Neutrophil (primary cell): Measurements from ENCODE around the gene RIPOR2.
A peak's percentile ranks its signal among the peaks of the same experiment; 100 is the strongest.

Source experiments
- H3K27ac ChIP-seq: fragments of 200-600 bp; sonication (generic); 2 replicates; pipeline ENCODE4 v1.5.1; 2016; ENCODE audit warnings: mild to moderate bottlenecking, moderate library complexity
- H3K27me3 ChIP-seq: fragments of 200-600 bp; sonication (generic); 2 replicates; pipeline ENCODE4 v1.6.0; 2016; ENCODE audit warnings: mild to moderate bottlenecking
- H3K36me3 ChIP-seq: fragments of 200-600 bp; sonication (generic); 2 replicates; pipeline ENCODE4 v1.5.1; 2017
- H3K4me1 ChIP-seq, 2 experiments: fragments of 200-600 bp in 1 of 2; sonication (generic) in 1 of 2; 1 replicate in 1 of 2; 2 replicates in 1 of 2; pipeline versions ENCODE4 v1.5.1 to v1.6.1; 2013 to 2016; ENCODE audit warnings: low read depth in 1 of 2, low read length in 1 of 2, mild to moderate bottlenecking in 1 of 2, moderate library complexity in 1 of 2; ENCODE audit not compliant: control insufficient read depth in 1 of 2, insufficient read depth in 1 of 2
- H3K4me3 ChIP-seq, 2 experiments: fragments of 200-600 bp in 1 of 2; sonication (generic) in 1 of 2; 1 replicate in 1 of 2; 2 replicates in 1 of 2; pipeline ENCODE4 v1.5.1; 2013 to 2016; ENCODE audit warnings: low read depth in 1 of 2, low read length in 1 of 2, mild to moderate bottlenecking in 1 of 2, moderate library complexity in 1 of 2
- H3K9me3 ChIP-seq: fragments of 200-600 bp; sonication (generic); 2 replicates; pipeline ENCODE4 v1.5.1; 2016
- CTCF ChIP-seq: fragments of 200-600 bp; sonication (generic); IDR thresholded peaks from 2 replicates; pipeline ENCODE4 v1.5.1; 2016; ENCODE audit warnings: antibody characterized with exemption

The RIPOR2 gene

DNA sequence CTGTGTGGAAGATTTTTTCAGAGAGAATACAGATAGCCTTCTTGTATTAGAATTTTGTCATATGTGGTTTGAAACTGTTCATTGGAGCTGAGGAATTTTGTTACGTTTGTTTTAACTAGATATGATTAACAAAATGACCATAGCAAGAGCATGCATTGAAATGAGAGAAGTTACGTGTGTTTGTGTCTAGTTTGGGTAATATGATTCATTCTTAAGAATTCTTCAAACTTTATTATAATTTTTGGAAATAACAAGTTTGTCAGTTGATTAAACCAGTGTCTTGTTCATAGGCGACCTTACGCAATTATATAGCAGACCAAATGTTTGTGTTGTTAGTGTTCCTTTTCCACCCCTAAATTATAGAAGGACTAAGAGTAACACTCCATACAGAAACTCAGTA, 155.6 kb downstream of the RIPOR2 start:
- no peaks in the 10 kb centered on the region for H3K9me3 ChIP-seq
- H3K36me3 ChIP-seq, result peaks cover 12% of the 10 kb centered on the region
- no peaks in the 10 kb centered on the region for H3K27me3 ChIP-seq
- H3K27ac ChIP-seq, result no peak overlapping the region
- no peak overlapping the region for H3K4me3 ChIP-seq
- H3K4me1 ChIP-seq, result peaks cover 14 to 15% of the 10 kb centered on the region in 2 experiments
- TF ChIP-seq CTCF, result no peak

DNA sequence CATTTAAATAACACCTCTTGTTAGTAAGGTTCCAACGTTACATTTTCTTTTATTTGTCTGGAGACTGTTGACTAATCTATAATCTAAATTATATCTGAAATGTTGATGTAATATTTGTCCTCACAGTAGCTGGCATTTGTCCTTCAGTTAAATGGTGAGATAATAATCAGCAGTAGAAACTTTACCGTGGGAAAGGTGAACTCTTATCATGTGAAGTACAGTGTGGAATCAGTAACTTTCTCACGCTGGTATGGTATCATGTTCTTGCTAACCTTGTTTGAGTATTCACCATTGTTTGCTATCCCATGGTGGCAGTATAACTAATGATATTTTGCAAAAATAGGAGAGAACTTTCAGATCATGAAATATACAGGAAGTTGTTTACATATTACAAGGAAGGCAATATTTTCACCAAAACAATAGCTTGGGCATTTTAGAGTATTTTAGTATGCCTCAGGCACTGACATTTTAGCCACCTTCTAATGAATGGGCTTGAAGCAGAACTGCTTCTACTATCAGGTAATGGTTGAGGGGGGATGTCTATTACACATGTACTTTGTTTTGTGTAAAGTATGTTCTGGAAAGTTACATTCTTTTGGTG, 156.2 kb downstream of the RIPOR2 start:
- H3K27ac ChIP-seq, result peak overlapping the region; percentile 12
- H3K9me3 ChIP-seq, result no peaks in the 10 kb centered on the region
- H3K36me3 ChIP-seq, result peaks cover 5% of the 10 kb centered on the region
- TF ChIP-seq CTCF, result no peak
- H3K4me1 ChIP-seq, result peaks cover 14 to 16% of the 10 kb centered on the region in 2 experiments
- no peak overlapping the region for H3K4me3 ChIP-seq
- no peaks in the 10 kb centered on the region for H3K27me3 ChIP-seq

GRCh38 chr6:24778878-24779277, 156.9 kb downstream of the RIPOR2 start:
- TF ChIP-seq CTCF, result no peak
- Histone ChIP-seq H3K27me3 (no peaks in the 10 kb centered on the region), H3K36me3 (no peaks in the 10 kb centered on the region), H3K4me1 (peaks cover 20 to 21% of the 10 kb centered on the region in 2 experiments), H3K27ac (no peak overlapping the region), H3K4me3 (no peak overlapping the region), H3K9me3 (no peaks in the 10 kb centered on the region)

DNA sequence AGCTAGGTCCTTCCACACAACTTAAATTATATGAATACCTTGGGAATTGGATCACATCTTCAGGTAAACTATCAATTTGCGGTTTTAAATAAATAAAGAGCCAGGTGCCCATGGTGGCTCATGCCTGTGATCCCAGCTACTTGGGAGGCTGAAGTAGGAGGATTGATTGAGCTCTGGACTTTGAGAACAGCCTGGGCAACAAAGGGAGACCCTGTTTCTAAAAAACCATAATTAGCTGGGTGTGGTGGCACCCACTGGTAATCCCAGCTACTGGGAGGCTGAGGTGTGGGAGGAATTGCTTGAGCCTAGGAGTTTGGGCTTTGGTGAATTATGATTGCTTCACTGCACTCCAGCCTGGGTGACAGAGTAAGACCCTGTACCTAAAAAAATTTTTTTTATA, 157.6 kb downstream of the RIPOR2 start:
- Histone ChIP-seq H3K4me3 (no peak overlapping the region), H3K27me3 (no peaks in the 10 kb centered on the region), H3K36me3 (no peaks in the 10 kb centered on the region), H3K27ac (no peak overlapping the region), H3K9me3 (no peaks in the 10 kb centered on the region), H3K4me1 (peaks cover 21% of the 10 kb centered on the region in 2 experiments)
- no peak for TF ChIP-seq CTCF

DNA sequence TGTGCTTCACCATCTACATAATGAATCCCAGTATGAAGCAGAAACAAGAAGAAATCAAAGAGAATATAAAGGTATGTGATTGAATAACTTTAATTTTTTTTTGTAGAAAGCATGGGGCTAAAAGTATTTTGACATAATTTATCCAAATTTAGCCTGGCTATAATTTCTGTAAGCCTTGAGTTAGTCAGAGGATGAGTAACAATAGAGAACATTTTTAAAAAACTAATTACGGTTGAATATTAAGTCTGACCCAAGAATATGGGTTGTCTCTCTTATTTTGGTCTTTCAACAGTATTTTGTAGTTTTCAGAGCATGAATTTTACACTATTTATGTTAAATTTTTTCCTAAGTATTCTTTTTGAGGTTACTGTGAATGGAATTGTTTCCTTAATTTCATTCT, 158.5 kb downstream of the RIPOR2 start:
- peaks cover 21% of the 10 kb centered on the region in 2 experiments for H3K4me1 ChIP-seq
- no peaks in the 10 kb centered on the region for H3K36me3 ChIP-seq
- H3K27ac ChIP-seq, result no peak overlapping the region
- H3K4me3 ChIP-seq, result no peak overlapping the region
- H3K27me3 ChIP-seq, result no peaks in the 10 kb centered on the region
- no peak for TF ChIP-seq CTCF
- H3K9me3 ChIP-seq, result no peaks in the 10 kb centered on the region
